ENCODE data around the gene DYSF.

Gene DYSF

DNA sequence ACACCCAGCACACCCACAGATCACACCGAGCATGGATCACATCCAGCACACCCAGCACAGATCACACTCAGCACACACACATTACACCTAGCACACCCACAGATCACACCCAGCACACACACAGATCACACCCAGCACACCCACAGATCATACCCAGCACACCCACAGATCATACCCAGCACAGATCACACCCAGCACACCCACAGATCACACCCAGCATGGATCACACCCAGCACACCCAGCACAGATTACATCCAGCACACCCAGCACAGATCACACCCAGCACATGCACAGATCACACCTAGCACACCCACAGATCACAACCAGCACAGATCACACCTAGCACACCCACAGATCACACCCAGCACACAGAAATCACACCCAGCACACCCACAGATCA, 118.6 kb downstream of the DYSF start:
- no peak for DNase-seq (ENCODE audit: low spot score)

DNA sequence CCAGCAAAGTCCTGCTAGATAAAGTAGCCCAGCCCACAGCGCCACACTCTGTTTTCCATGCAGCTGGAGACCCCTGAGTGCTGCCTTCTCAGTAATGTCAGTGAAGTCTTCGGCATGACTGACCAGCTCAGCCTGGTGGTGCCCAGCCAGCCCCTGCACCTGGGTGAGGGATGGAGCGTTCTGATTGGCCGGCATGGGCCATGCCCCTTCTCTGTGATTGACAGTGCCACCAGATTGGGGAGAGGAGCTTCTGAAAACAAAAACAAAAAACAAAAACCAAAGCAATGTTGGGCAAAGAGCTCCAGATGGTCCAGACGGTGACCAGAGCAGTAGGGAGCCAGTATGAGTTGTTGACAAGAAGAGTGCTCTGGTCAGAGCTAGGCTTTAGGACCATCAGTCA, 122.6 kb downstream of the DYSF start:
- peak; percentile 37 for DNase-seq (ENCODE audit: low spot score)

DNA sequence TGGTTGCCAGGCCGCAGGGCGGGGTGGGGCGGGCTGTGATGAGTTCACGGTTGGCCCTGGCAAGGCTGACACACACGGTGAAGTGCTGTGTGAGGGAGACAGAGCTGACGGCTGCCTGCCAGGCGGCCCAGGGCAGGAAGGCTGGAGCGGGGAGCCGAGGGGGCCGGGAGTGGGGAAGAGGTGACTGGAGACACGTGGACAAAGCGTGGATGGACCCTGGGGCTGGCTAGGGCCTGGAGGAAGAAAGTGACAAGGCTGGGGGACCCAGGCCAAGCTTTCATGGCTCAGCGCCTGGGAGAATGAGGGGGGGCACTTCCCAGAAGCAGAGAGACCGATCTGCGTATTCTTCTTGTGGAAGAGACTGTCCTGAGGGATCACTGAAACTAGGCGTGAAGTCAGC, 123.2 kb downstream of the DYSF start:
- DNase-seq (ENCODE audit: low spot score): no peak

DNA sequence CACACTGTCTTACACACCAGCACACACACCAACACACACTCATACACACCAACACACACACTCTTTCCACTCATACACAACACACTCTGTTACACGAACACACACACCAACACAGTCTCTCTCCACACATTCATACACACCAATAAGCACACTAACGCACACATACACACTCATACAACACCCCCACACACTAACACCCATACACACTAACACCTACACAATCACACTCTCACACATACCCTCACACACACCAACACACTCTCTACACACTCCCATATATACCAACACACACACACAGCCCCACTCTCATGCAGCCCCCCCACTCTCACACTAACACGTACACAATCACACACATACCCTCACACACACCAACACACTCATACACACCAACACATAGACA, 123.8 kb downstream of the DYSF start:
- DNase-seq (ENCODE audit: low spot score): no peak

DNA sequence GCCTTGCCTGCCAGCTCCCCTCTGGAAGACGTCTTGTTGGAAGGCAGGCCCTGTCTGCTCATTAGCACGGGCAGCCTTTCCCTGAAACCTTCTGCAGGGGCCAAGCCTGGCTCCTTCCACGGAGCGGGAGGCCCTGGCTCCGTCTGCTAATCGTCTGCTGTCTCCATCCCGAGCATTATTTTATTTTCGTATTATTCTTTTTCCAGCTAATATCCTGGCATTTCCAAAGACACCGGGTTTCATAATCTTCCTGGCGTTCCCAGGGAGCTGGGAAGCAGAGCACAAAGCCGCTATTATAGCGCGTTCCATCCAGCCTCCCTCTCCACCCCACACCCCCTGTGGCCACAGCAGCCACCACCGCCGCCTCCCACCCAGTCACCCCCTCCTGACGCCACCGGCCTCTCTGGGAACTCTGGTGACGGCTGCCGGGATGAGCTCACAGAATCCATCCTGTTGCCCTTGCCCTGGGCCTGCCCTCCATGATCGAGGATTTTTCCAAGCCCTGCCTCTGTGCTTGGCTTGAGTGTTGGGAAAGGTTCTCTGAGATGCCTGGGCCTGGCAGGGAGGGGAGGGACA, 125.5 kb downstream of the DYSF start:
- DNase-seq (ENCODE audit: low spot score): no peak

DNA sequence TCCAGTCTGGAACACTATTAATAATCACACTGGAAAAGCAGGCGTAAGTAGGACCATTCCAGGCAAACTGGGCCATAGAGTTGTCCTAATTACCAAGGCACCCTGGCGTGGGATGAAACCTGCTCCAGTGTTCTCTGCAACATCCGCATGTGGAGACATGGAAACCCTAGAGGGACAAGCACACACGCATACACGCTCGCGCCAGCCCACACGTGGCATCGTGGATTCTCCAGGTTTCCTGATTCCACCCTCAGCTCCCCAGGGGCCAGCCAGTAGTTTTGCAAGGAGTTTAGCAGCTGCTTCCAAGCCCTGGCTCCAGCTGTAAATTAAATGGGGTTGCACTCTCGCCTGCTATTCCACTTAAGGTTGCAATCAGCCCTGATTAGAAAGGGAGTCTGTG, 127.7 kb downstream of the DYSF start:
- DNase-seq (ENCODE audit: low spot score): peak; percentile 49

DNA sequence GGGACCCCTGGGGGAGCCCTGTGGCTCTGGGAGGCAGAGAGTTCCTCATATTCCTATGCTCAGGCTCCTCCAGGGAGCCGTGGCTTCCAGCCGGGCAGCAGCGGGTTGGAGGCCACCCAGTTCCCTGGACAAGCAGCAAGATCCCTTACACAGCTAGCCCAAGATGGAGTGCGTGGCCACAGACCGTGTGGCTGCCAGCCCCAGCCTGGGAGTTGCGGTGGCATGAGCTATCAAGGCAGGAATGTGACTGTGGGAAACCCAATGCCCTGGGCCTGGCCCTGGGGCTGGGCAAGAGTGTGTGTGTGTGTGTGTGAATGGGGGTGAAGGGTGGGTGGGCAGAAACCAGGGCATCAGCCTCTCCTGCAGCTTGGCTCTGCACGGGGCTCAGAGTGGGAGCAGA, 130.5 kb downstream of the DYSF start:
- DNase-seq (ENCODE audit: low spot score): no peak

DNA sequence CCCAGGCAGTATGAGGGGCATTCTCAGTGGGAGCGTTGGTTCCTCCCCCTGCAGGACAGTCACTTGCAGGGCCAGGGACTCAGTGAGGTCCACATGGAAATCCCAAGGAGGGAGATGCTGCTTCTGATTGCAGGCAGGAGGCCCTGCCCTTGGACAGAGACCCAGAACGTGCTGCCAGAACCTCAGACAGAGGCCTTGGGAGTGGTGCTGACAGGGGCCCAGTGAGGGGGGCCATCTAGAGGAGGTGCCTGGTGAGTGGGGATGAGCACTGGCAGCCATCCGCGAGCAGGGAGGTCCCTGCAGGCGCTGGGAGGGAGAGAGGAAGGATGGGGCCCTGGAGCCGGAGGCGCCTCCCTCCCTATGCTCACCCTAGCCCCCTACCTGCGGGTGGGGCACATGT, 133.1 kb downstream of the DYSF start:
- DNase-seq (ENCODE audit: low spot score): no peak

DNA sequence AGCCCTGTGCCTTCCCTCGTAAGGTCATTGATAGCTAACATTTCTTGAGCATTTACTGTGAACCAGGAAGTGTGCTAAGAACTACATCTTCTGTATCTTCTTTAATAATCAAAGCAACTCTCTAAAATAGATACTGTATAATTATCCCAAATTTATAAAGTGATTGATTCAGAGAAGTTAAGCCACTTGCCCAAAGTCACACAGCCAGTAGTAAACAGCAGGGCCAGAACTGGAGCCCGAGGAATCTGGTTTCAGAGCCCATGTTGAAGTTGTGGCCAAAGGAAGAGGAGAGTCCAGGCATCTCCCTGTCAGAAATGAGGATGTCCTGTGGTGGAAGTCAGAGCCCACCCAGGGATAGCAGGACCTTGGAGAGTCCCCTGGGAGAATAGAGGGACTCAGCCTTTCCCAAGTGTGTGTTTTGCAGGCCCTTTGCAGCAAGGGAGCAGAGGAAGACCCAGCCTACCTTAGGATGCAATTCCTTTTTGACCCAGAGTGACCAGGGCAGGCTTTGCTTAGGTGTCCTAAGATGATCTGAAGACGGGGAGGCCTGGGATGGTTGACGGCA, 134.2 kb downstream of the DYSF start:
- no peak for DNase-seq (ENCODE audit: low spot score)

DNA sequence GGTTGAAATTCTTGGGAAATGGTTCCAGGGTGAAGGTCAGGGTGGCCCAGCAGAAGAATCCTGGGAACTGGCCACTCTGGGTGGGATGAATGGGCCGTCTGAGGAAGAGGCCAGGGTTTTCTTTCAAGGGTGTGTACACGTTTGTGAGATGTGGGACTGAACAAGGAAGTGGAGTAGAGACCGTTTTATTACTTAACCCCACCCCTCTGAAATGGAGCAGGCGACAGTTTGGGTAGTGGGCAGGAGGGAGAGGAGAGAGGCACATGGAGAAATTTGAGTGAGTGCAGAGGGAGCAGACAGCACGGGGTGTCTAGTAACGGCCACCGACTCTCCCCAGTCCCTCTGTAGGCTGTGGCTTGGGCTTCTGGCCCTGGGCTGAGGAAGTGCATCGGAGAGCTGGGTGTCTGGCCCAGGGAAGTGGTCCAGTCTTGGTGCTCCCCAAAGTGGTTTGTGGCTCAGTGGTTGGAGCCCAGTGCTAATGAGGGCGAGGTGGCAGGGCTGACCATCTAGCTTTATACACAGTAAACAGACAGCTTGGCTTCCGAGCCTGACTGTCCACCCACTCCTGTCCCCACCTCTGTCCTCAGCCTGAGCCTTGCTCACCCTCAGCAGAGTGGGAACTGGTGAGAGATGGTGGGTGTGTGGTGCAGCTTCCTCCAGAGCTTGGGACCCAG, 135.3 kb downstream of the DYSF start:
- no peak for DNase-seq (ENCODE audit: low spot score)

DNA sequence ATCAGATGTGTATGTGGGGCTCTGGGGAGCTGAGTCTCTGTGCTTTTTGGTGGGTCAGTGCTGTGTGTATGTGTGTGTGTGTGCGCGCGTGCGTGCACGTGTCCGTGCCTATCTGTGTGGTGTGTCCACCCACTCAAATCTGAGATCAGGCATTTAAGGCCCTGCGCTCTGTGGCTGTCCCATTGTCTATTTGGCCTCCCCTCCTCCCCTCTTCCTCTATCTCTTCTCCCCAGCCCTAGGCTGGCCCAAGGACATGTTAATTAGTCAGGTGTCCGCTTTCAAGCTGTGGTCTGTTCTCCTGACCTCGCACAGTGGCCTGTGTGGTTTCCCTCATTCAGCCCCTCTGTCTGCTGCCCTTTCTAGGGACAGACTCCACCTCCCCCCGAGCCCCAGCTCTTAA, 136.4 kb downstream of the DYSF start:
- no peak for DNase-seq (ENCODE audit: low spot score)

DNA sequence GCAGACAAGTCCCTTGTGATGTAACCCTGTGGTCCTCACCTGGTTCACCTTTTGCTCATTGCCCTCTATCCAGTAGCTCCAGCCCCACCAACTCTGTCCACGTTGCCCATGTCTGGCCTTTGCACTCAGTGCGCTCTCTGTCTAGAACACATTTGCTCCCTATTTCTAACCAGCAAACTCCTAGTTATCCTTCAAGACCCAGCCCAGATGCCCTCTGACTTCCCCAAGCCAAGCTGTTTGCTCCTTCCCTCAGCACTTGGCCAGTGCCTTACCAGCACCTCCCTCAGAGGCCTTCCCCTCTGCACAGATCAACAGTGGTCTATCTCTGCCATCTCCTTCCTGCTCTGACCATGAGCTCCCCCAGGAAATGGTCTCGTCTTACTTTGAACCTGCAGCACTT, 137.7 kb downstream of the DYSF start:
- DNase-seq (ENCODE audit: low spot score): no peak

DNA sequence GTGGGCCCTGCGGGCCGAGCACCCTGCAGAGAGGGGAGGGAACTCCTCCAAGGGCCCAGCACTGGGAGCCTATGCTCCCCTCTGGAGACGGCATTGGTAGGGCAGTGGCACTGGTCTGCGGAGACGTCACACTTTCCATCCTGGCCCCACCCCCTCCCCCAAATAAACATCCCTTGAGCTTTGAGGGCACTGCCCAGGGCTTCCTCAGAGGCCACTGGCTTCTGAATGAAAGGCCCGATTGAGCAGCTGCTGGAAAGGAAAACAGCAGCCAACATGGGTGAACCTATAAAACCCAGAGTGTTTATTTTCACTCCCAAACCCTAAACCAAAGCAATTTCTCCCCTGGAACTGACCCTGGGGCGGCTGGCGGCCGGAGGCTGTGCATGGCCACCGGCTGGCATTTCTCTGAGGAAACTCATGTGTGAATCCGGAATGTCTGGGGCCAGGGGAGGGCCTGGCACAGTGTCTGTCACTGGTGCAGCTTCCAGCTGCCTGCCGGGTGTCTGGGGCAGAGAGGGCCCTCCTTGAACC, 138.9 kb downstream of the DYSF start:
- DNase-seq (ENCODE audit: low spot score): no peak

DNA sequence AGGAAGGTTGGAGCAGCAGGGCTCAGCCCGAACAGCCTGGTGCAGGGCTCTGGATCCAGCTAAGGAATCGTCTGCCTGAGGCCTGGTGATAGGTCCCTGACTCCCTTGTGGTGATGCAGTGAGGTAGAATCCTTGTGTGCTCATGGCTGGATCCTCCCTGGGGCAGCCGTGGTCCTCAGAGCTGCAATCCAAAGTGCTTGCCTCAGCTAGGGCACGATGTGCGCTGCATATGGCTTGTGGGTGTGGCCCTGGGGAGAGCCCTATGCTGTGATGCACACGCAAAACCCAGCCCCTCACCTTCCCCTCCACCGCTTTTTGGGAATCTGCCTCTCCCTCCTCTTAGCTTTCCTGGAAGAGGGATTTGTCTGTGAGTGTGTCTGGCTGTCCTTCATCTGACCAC, 142.2 kb downstream of the DYSF start:
- DNase-seq (ENCODE audit: low spot score): no peak

DNA sequence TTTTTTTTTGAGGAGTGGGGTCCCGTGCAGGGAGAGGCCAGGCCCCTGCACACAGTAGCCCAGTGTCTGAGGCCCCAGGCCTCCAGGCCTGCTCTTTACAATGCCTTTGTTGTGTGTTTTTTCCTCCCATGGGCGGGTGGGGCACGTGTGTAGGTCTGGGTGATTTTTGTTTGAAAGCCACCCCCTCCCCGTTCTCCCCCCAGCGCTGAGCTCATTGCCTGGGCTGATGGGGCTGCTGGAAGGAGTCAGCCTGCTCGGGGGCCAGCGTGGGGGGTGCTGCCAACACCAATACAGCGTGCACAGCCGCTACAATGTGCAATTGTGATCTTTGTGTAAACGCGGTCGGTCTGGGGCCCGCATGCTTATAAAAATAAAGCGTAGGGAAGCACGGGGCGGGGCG, 142.7 kb downstream of the DYSF start:
- DNase-seq (ENCODE audit: low spot score): no peak

DNA sequence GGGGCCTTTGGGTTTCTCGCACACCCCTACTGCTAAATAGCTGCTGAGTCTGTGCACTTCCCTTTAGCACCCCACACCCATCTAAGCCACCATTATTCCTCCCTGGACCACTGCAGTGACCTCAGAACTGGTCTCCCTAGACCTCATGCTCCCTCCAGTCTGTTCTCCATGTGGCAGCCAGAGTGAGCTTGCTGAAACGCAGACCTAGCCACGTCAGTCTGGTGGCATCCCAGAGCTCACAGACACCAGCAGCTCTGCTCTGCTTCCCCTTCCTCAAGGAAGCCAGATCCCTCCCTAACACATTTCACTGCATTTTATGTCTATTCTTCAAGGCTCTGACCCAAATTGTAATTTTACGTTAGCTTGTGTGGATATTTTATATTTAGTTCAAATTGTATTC, 144.4 kb downstream of the DYSF start:
- no peak for DNase-seq (ENCODE audit: low spot score)

DNA sequence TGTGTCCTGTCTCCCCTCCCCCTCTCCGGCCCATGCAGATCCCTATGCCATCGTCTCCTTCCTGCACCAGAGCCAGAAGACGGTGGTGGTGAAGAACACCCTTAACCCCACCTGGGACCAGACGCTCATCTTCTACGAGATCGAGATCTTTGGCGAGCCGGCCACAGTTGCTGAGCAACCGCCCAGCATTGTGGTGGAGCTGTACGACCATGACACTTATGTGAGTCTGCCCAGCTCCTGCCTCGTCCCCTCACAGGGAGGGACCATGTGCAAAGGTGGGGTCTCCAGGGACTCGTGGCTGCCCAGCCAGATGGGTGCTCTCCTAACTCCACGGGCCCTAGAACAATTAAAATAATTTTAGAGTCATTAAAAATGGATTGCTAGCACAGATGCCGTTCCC, 145.2 kb downstream of the DYSF start:
- DNase-seq (ENCODE audit: low spot score): no peak

DNA sequence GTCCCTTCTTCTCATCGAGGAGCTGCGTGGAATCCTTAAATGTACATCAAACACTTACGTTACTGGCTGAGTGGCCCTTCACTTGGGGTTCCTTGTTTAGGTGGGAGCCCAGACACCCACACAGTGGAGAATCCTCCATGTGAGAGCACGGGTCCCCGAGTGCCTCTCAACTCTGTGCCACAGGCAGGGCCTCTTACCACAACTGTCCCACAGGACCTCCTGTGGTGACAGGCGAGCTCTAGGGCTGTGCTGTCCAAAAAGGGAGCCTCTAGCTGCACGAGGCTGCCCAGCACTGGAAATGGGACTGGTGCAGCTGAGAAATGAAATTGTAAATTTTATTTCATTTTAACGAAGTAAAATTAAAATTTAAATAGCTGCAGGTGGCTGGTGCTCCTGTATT, 145.7 kb downstream of the DYSF start:
- no peak for DNase-seq (ENCODE audit: low spot score)

DNA sequence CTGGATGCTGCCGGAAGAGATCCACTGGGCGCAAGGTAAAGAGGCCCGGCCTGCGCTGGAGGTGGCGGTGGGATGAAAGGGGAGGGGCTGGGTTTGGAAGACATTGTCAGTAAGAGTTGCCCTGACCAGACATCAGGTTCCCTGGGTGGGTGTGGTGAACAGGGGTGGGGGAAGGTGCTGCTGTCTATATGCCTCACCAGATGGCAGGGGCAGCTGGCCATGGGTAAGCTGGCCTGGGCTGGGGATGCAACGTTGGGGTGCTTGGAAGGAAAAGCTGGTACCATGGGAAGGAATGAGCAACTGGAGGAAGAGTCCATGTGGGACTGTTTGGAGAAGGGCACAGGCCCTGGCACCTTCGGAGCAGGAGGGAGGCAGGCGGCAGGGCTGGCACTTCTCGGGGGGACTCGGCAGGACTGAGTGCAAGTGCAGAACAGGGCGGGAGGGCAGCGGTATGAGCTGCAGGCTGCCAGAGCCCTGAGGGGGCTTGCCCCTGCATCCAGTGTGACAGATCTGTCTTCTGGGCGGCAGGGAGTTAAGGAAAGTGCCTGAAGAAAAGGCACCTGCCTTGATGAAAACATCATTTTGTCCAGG, 146.4 kb downstream of the DYSF start:
- no peak for DNase-seq (ENCODE audit: low spot score)

DNA sequence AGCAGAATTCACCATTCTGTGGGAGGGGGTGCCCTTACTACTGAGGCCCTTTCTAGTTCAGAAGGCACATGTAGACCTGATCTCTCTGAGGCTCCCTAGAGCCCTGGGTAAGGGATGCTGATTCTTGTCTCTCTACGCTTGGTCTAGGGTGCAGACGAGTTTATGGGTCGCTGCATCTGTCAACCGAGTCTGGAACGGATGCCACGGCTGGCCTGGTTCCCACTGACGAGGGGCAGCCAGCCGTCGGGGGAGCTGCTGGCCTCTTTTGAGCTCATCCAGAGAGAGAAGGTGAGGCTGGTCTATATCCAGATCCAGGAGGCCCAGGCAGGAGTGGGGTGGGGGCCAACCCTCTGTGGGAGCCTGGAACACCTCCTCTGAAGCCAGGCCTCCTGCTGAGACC, 147.2 kb downstream of the DYSF start:
- DNase-seq (ENCODE audit: low spot score): no peak

DNA sequence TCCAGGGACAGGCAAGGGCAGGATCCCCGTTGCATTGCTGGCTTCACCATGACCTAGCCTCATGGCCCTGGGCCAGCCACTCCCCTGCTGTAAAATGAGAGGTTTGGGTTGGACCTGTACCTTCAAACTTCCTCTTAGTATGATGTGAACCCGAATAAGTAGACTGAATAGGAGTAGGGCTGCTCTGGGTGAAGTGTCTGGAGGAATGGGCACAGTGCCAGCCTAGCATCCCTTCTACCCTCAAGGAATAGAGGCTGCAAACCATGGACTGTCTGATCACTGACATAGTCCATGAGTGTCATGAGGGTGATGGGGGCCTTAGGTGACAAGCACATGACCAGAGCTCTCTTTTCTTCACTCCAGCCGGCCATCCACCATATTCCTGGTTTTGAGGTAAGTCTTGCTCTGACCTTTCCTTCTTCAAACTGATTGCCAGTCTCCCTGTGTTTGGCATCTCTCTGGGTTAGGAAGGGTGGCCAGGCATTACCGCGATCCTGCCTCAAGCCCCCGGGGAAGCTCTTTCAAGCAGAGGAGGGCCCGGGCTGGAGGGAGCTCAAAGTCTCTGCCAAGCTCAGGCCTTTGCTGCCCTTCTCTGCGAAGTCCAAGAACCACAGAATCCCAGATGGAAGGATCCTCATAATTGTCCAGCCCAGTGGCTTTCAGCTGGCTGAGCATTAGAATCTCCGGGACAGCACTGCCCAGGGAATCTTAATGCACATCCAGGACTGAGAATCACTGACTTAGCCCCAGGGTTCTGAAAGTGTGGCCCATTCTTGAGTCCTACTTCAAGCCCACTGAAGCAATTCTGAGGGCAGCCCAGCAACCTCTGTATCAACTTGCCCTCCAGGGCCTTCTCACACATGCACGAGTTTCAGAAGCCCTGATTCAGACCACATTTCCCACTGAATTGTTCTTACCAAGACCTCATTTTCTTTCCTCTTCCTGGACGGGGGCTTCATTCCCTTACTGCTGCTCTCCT, 148.1 kb downstream of the DYSF start:
- DNase-seq (ENCODE audit: low spot score): no peak

DNA sequence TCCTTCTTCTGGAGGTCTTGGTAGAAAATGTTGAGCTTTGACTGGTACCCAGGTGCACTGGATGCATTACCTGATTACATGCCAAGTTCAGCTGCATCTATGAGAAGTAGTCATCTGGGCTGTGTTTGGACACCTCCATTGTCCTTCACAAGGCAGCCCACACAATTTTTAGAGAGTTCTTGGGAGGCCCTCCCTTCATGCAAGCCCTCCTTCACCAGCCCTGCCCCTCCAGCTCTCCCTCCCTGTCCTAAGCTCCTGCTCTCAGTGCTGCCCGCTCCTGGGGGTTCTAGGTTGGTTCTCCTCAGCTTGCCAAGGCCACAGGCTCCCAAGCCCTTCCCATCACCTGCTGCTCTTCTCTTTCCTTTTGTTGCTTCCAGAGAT, 148.7 kb downstream of the DYSF start:
- no peak for DNase-seq (ENCODE audit: low spot score)

All from cerebellar cortex (tissue), 1 donor.